Kidney (tissue), 14 donors: ENCODE measurements around the gene MEF2C. TPM values are rescaled to one million over a fixed set of nuclear protein-coding genes. Genes with fewer than 3 reads are reported as not detected.

Experiments used
- DNase-seq, 5 donors: peaks; one replicate each; pipeline ENCODE4 v3.0.0-alpha.2; 2013 to 2020
- FAIRE-seq: peaks from 2 replicates; lab custom pipeline; 2012; peaks lifted over from hg19 to GRCh38; lab: Jason Lieb, UNC
- H3K27ac ChIP-seq, 2 donors: one replicate each; pipeline ENCODE4 v1.7.0; 2013; ENCODE audit warnings: low read depth in 2 of 2, low read length in 2 of 2, inconsistent platforms in 1 of 2
- H3K27me3 ChIP-seq: one replicate; pipeline ENCODE4 v1.7.1; 2013; ENCODE audit warnings: low read length, inconsistent platforms; ENCODE audit not compliant: control insufficient read depth, insufficient read depth
- H3K36me3 ChIP-seq, 3 donors: one replicate each; pipeline versions ENCODE4 v1.7.0 to v1.7.1; 2013; ENCODE audit warnings: low read length in 3 of 3, control low read depth in 1 of 3, inconsistent platforms in 1 of 3; ENCODE audit not compliant: insufficient read depth in 3 of 3, control insufficient read depth in 2 of 3
- H3K4me1 ChIP-seq, 3 donors: one replicate each; pipeline versions ENCODE4 v1.7.0 to v1.7.1; 2013; ENCODE audit warnings: low read length in 3 of 3, inconsistent platforms in 1 of 3, low read depth in 1 of 3; ENCODE audit not compliant: control insufficient read depth in 2 of 3, insufficient read depth in 2 of 3
- H3K4me3 ChIP-seq, 3 donors: one replicate each; pipeline versions ENCODE4 v1.7.0 to v1.8.1; 2013; ENCODE audit warnings: low read length in 3 of 3, control low read depth in 1 of 3, inconsistent platforms in 1 of 3
- H3K9ac ChIP-seq, 3 donors: one replicate each; pipeline versions ENCODE4 v1.7.0 to v1.7.1; 2013; ENCODE audit warnings: low read length in 3 of 3, control low read depth in 1 of 3, inconsistent platforms in 1 of 3
- H3K9me3 ChIP-seq, 3 donors: one replicate each; pipeline versions ENCODE4 v1.7.0 to v1.7.1; 2013; ENCODE audit warnings: low read length in 3 of 3, control low read depth in 1 of 3, inconsistent platforms in 1 of 3; ENCODE audit not compliant: control insufficient read depth in 2 of 3, insufficient read depth in 1 of 3
- intact Hi-C: fragments of 100-400 bp; cut with DNase I; formaldehyde crosslinking; loops from one replicate; pipeline ENCODE4 v1.11.1; 2022
- polyA plus RNA-seq: library from polyadenylated mRNA; stranded (reverse); fragments of 350-450 nt; fragmentation: Illumina TruSeq; extraction: RNeasy Lipid Tissue Mini Kit (QIAGEN cat#74804); gene quantifications from one replicate; pipeline ENCODE4 v1.2.3, GENCODE V29; 2014; ENCODE audit warnings: low read depth, low replicate concordance; ENCODE audit not compliant: insufficient read depth
- total RNA-seq: library from RNA; stranded (reverse); fragmentation: NEBNext Ultra II Directional; extraction: Animal tissue kit (Norgen Biotek cat#: 25700); gene quantifications from one replicate; pipeline ENCODE4 v1.2.1, GENCODE V29; 2021
- TF ChIP-seq, protein P1 (sequence below): IDR thresholded peaks from 3 replicates; pipeline ENCODE4 v1.5.1; 2012; ENCODE audit warnings: mild to moderate bottlenecking, moderate library complexity, borderline replicate concordance; ENCODE audit not compliant: insufficient read depth; ENCODE audit errors: extremely low read depth
- donor health status: control.
- donor health status: control.
- donor health status: control.
- donor health status: control.
- donor health status: control.
- donor health status: DM: yes; HTN: yes; CAD: no.
- donor health status: Normal renal cell carcinoma (clear cell type).

MEF2C gene
- total and polyA plus RNA-seq, 2 donors from 2014 or later: 5.3 to 75.4 TPM

GRCh38 chr5:88824141-88824540, 58.8 kb downstream of the MEF2C start:
- FAIRE-seq: peak; percentile 52
- H3K9ac ChIP-seq: no peak overlapping the region
- peaks cover 2 to 4% (median 2%) of the 10 kb centered on the region in 3 donors for H3K4me1 ChIP-seq

DNA sequence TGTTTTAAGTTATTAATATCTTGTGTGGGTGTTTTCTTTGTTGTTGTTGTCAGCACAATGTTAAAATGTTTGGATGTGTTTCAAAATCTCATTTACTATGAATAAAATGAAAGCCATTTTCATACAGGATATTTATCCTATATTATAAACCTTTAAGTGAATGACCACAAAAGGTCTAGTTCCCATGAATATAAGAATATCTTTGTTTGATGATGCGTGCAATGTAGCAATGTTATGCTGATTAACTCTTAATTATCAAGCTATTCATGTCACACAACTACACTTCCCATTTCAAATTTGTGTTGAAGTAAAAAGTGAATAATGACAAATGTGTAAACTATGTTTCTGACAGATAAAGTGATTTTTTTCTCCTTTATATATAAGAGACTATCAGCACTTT, 59.8 kb downstream of the MEF2C start:
- Histone ChIP-seq H3K4me3 (no peak overlapping the region), H3K27me3 (no peaks in the 10 kb centered on the region), H3K9ac (no peak overlapping the region), H3K9me3 (no peaks in the 10 kb centered on the region), H3K4me1 (peaks cover 2 to 4% (median 2%) of the 10 kb centered on the region in 3 donors), H3K27ac (no peak overlapping the region), H3K36me3 (no peaks in the 10 kb centered on the region)
- FAIRE-seq (peak; percentile 30), DNase-seq (no peak)
- intact Hi-C loops: no loop called here
- TF ChIP-seq, protein P1, sequence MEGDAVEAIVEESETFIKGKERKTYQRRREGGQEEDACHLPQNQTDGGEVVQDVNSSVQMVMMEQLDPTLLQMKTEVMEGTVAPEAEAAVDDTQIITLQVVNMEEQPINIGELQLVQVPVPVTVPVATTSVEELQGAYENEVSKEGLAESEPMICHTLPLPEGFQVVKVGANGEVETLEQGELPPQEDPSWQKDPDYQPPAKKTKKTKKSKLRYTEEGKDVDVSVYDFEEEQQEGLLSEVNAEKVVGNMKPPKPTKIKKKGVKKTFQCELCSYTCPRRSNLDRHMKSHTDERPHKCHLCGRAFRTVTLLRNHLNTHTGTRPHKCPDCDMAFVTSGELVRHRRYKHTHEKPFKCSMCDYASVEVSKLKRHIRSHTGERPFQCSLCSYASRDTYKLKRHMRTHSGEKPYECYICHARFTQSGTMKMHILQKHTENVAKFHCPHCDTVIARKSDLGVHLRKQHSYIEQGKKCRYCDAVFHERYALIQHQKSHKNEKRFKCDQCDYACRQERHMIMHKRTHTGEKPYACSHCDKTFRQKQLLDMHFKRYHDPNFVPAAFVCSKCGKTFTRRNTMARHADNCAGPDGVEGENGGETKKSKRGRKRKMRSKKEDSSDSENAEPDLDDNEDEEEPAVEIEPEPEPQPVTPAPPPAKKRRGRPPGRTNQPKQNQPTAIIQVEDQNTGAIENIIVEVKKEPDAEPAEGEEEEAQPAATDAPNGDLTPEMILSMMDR: no peak

More at GRCh38 chr5:88824141-88824540, 58.8 kb downstream of the MEF2C start:
- H3K36me3 ChIP-seq: no peaks in the 10 kb centered on the region
- intact Hi-C loops: no loop called here
- H3K27ac ChIP-seq: no peak overlapping the region
- H3K4me3 ChIP-seq: no peak overlapping the region
- no peaks in the 10 kb centered on the region for H3K27me3 ChIP-seq
- TF ChIP-seq, protein P1: no peak
- DNase-seq: no peak
- no peaks in the 10 kb centered on the region for H3K9me3 ChIP-seq

- no peak overlapping the region for H3K27ac ChIP-seq
- FAIRE-seq (no peak), DNase-seq (no peak)
- H3K9me3 ChIP-seq: no peaks in the 10 kb centered on the region
- TF ChIP-seq, protein P1: no peak
- no peaks in the 10 kb centered on the region for H3K27me3 ChIP-seq
- no peak overlapping the region for H3K4me3 ChIP-seq
- no peak overlapping the region for H3K9ac ChIP-seq
- H3K4me1 ChIP-seq: peaks cover 0 to 4% (median 2%) of the 10 kb centered on the region in 3 donors
- intact Hi-C loops: no loop called here
- H3K36me3 ChIP-seq: no peaks in the 10 kb centered on the region
These were observed 61.8 kb downstream of the MEF2C start for GRCh38 chr5:88821161-88821560.

DNA sequence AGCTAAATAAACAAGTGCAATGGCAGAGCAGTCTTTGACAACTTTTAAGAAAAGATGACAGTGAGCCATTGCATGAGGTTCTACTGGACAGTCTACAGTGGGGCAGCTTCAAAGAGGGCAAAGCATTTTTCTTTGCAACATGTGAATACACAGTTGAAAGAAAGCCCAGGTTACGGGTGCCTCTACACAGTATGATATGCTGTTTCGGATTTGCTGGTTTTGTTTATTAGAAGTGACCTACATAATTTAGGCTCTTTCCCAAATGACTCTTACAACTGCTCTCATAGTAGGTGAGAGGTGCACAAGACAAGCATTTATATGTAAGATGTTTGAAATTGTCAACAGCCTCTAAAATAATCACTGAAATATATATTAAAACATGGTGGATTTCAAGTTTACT, 62.4 kb downstream of the MEF2C start:
- no peak overlapping the region for H3K4me3 ChIP-seq
- no peak for FAIRE-seq

More for the DNA sequence above, 62.4 kb downstream of the MEF2C start:
- Histone ChIP-seq H3K9me3 (no peaks in the 10 kb centered on the region), H3K27ac (no peak overlapping the region), H3K9ac (no peak overlapping the region), H3K36me3 (no peaks in the 10 kb centered on the region), H3K27me3 (no peaks in the 10 kb centered on the region), H3K4me1 (peaks cover 0 to 2% (median under 1%) of the 10 kb centered on the region in 3 donors)
- no peak for DNase-seq
- TF ChIP-seq, protein P1: no peak
- intact Hi-C loops: no loop called here
